Neuronal stem cell (in vitro differentiated cells): Measurements from ENCODE around the gene EFS.
A peak's percentile ranks its signal among the peaks of the same experiment; 100 is the strongest.

Experiments used
- DNase-seq: peaks from one replicate; pipeline ENCODE4 v3.0.0-alpha.2; 2013; ENCODE audit warnings: low spot score
- H2AFZ ChIP-seq: one replicate; pipeline ENCODE4 v1.6.1; 2013; ENCODE audit warnings: mild to moderate bottlenecking, low read length, inconsistent platforms
- H2AK5ac ChIP-seq: 2 replicates; pipeline ENCODE4 v1.6.1; 2013; ENCODE audit warnings: low read depth, mild to moderate bottlenecking, inconsistent platforms, low read length, moderate library complexity, mixed read lengths
- H2BK120ac ChIP-seq: 2 replicates; pipeline ENCODE4 v1.6.1; 2013; ENCODE audit warnings: low read depth, mild to moderate bottlenecking, inconsistent platforms, low read length, moderate library complexity, mixed read lengths
- H2BK12ac ChIP-seq: one replicate; pipeline ENCODE4 v1.6.1; 2013; ENCODE audit warnings: low read length, inconsistent platforms
- H2BK15ac ChIP-seq: 2 replicates; pipeline ENCODE4 v1.6.1; 2013; ENCODE audit warnings: mild to moderate bottlenecking, low read length, inconsistent platforms, mixed read lengths
- H2BK5ac ChIP-seq: one replicate; pipeline ENCODE4 v1.6.1; 2013; ENCODE audit warnings: inconsistent platforms, mild to moderate bottlenecking, low read length, moderate library complexity
- H3K14ac ChIP-seq: one replicate; pipeline ENCODE4 v1.6.1; 2013; ENCODE audit warnings: low read length, inconsistent platforms
- H3K18ac ChIP-seq: 2 replicates; pipeline ENCODE4 v1.6.1; 2013; ENCODE audit warnings: low read length, inconsistent platforms
- H3K23ac ChIP-seq: 2 replicates; pipeline ENCODE4 v1.6.1; 2013; ENCODE audit warnings: low read depth, mild to moderate bottlenecking, mixed read lengths, low read length, inconsistent platforms; ENCODE audit not compliant: poor library complexity
- H3K27ac ChIP-seq: replicated peaks from 3 replicates; pipeline ENCODE4 v1.5.1; 2013; ENCODE audit warnings: low read length, inconsistent platforms
- H3K27me3 ChIP-seq, 3 experiments: 2 replicates each; pipeline ENCODE4 v1.6.1; 2013; ENCODE audit warnings: low read length in 3 of 3, mild to moderate bottlenecking in 2 of 3, inconsistent platforms in 1 of 3, low read depth in 1 of 3, mixed read lengths in 1 of 3, moderate library complexity in 1 of 3; ENCODE audit not compliant: control insufficient read depth in 3 of 3, insufficient read depth in 3 of 3
- H3K36me3 ChIP-seq, 2 donors: replicated peaks in 1 of 2; 2 replicates each; pipeline ENCODE4 v1.6.1; 2013; ENCODE audit warnings: low read length in 2 of 2; ENCODE audit not compliant: control insufficient read depth in 2 of 2, insufficient read depth in 2 of 2
- H3K4ac ChIP-seq: 2 replicates; pipeline ENCODE4 v1.6.1; 2013; ENCODE audit warnings: inconsistent platforms, mild to moderate bottlenecking, low read length, moderate library complexity
- H3K4me1 ChIP-seq, 2 donors: 1 replicate in 1 of 2; 2 replicates in 1 of 2; pipeline ENCODE4 v1.6.1; 2013; ENCODE audit warnings: low read length in 2 of 2, low read depth in 1 of 2; ENCODE audit not compliant: control insufficient read depth in 2 of 2, insufficient read depth in 1 of 2
- H3K4me2 ChIP-seq: one replicate; pipeline ENCODE4 v1.6.1; 2013; ENCODE audit warnings: mild to moderate bottlenecking, low read length, inconsistent platforms; ENCODE audit not compliant: insufficient read depth, poor library complexity, severe bottlenecking
- H3K4me3 ChIP-seq, 2 donors: 2 replicates each; pipeline ENCODE4 v1.5.1; 2013; ENCODE audit warnings: low read length in 2 of 2, mild to moderate bottlenecking in 2 of 2, inconsistent platforms in 1 of 2, moderate library complexity in 1 of 2
- H3K79me1 ChIP-seq: one replicate; pipeline ENCODE4 v1.6.1; 2013; ENCODE audit warnings: low read depth, mild to moderate bottlenecking, inconsistent platforms, low read length, moderate library complexity
- H3K9ac ChIP-seq: one replicate; pipeline ENCODE4 v1.6.1; 2013; ENCODE audit warnings: mild to moderate bottlenecking, low read depth, low read length, inconsistent platforms; ENCODE audit not compliant: poor library complexity
- H3K9me3 ChIP-seq, 2 donors: replicated peaks in 1 of 2; 2 replicates each; pipeline versions ENCODE3 to v1.6.1; 2013; ENCODE audit warnings: low read length in 2 of 2, mild to moderate bottlenecking in 2 of 2, inconsistent platforms in 1 of 2, low read depth in 1 of 2, mixed read lengths in 1 of 2, moderate library complexity in 1 of 2; ENCODE audit not compliant: control insufficient read depth in 2 of 2, insufficient read depth in 1 of 2
- H4K8ac ChIP-seq: one replicate; pipeline ENCODE4 v1.6.1; 2013; ENCODE audit warnings: low read depth, mild to moderate bottlenecking, inconsistent platforms, low read length, moderate library complexity
- H4K91ac ChIP-seq: one replicate; pipeline ENCODE4 v1.6.1; 2013; ENCODE audit warnings: low read length, low read depth, mild to moderate bottlenecking, inconsistent platforms; ENCODE audit not compliant: poor library complexity
- WGBS, 2 donors: extraction: QIAGEN DNeasy Blood & Tissue Kit; methylation state at CpG; one replicate each; pipeline ENCODE4 v1.1.7; 2013; ENCODE audit warnings: missing lambda C conversion rate in 2 of 2, mixed read lengths in 1 of 2; ENCODE audit not compliant: insufficient read length in 2 of 2, insufficient replicate concordance in 1 of 2; ENCODE audit errors: extremely low coverage in 2 of 2; 5-methylcytosine and 5-hydroxymethylcytosine counted together

EFS gene

GRCh38 chr14:23399136-23399535, 34.2 kb upstream of the EFS start:
- no CpG with 5 or more reads among the region's 3 CpGs for WGBS, 2 donors
- H3K23ac ChIP-seq = no peak overlapping the region

GRCh38 chr14:23398348-23398747, 33.4 kb upstream of the EFS start:
- no peak overlapping the region for H2BK12ac ChIP-seq
- no peaks in the 10 kb centered on the region for H3K79me1 ChIP-seq
- no peak overlapping the region for H2BK15ac ChIP-seq
- no peak overlapping the region for H3K9ac ChIP-seq
- H3K27ac ChIP-seq = no peak overlapping the region
- H2BK5ac ChIP-seq = no peak overlapping the region
- no peak overlapping the region for H4K8ac ChIP-seq
- no peak overlapping the region for H3K14ac ChIP-seq
- H3K9me3 ChIP-seq = no peaks in the 10 kb centered on the region
- H3K4me1 ChIP-seq = peaks cover 0 to 3% of the 10 kb centered on the region in 2 donors
- H2AK5ac ChIP-seq = peak overlapping the region; percentile 74
- H3K4me2 ChIP-seq = no peak overlapping the region
- H3K4me3 ChIP-seq = no peak overlapping the region
- no peak overlapping the region for H3K18ac ChIP-seq
- no peak overlapping the region for H2AFZ ChIP-seq
- no peak overlapping the region for H3K4ac ChIP-seq
- H4K91ac ChIP-seq = peak overlapping the region; percentile 25
- DNase-seq = no peak
- peak overlapping the region; percentile 64 for H2BK120ac ChIP-seq
- no peak overlapping the region for H3K23ac ChIP-seq
- no peaks in the 10 kb centered on the region for H3K36me3 ChIP-seq
- peaks cover 0 to 25% (median 0%) of the 10 kb centered on the region in 3 experiments for H3K27me3 ChIP-seq
- WGBS, 2 donors = no CpG with 5 or more reads among the region's 4 CpGs

More at GRCh38 chr14:23399136-23399535, 34.2 kb upstream of the EFS start:
- Histone ChIP-seq H3K4me2 (no peak overlapping the region), H2BK5ac (no peak overlapping the region), H3K14ac (no peak overlapping the region), H3K9ac (no peak overlapping the region), H3K4me3 (no peak overlapping the region), H3K4me1 (peaks cover 0 to 3% of the 10 kb centered on the region in 2 donors), H2AFZ (no peak overlapping the region), H3K79me1 (no peaks in the 10 kb centered on the region), H3K4ac (no peak overlapping the region), H3K9me3 (no peaks in the 10 kb centered on the region), H3K27ac (no peak overlapping the region), H3K18ac (peak overlapping the region; percentile 67), H2BK15ac (no peak overlapping the region), H2BK120ac (peak overlapping the region; percentile 64), H3K27me3 (peaks cover 0 to 32% (median 0%) of the 10 kb centered on the region in 3 experiments), H2BK12ac (no peak overlapping the region), H4K91ac (no peak overlapping the region), H2AK5ac (peak overlapping the region; percentile 74), H4K8ac (no peak overlapping the region), H3K36me3 (no peaks in the 10 kb centered on the region)
- no peak for DNase-seq

- no peak overlapping the region for H3K27ac ChIP-seq
- no peak overlapping the region for H4K91ac ChIP-seq
- H3K4ac ChIP-seq = no peak overlapping the region
- no peak overlapping the region for H3K18ac ChIP-seq
- no peak overlapping the region for H2AK5ac ChIP-seq
- H3K36me3 ChIP-seq = no peaks in the 10 kb centered on the region
- no peak overlapping the region for H3K4me2 ChIP-seq
- H3K4me3 ChIP-seq = no peak overlapping the region
- peaks cover 0 to 3% of the 10 kb centered on the region in 2 donors for H3K4me1 ChIP-seq
- no peak for DNase-seq
- H3K9me3 ChIP-seq = no peaks in the 10 kb centered on the region
- no peak overlapping the region for H4K8ac ChIP-seq
- H2BK5ac ChIP-seq = no peak overlapping the region
- WGBS, 2 donors = no CpG with 5 or more reads among the region's 10 CpGs
- no peak overlapping the region for H2AFZ ChIP-seq
- H2BK12ac ChIP-seq = no peak overlapping the region
- no peak overlapping the region for H2BK120ac ChIP-seq
- H3K79me1 ChIP-seq = no peaks in the 10 kb centered on the region
- no peak overlapping the region for H3K9ac ChIP-seq
- no peak overlapping the region for H3K14ac ChIP-seq
- peaks cover 0 to 18% (median 0%) of the 10 kb centered on the region in 3 experiments for H3K27me3 ChIP-seq
- H2BK15ac ChIP-seq = no peak overlapping the region
- no peak overlapping the region for H3K23ac ChIP-seq
These were observed 31.9 kb upstream of the EFS start for GRCh38 chr14:23396781-23397407.

GRCh38 chr14:23396126-23396525, 31.2 kb upstream of the EFS start:
- Histone ChIP-seq H2BK120ac (no peak overlapping the region), H3K27ac (no peak overlapping the region), H3K27me3 (peaks cover 0 to 24% (median 0%) of the 10 kb centered on the region in 3 experiments), H3K4me2 (no peak overlapping the region), H3K36me3 (no peaks in the 10 kb centered on the region), H2BK15ac (no peak overlapping the region), H3K14ac (no peak overlapping the region), H3K9ac (peak overlapping the region; percentile 26), H3K9me3 (no peaks in the 10 kb centered on the region), H2AK5ac (no peak overlapping the region), H4K91ac (no peak overlapping the region), H3K4me1 (peaks cover 0 to 3% of the 10 kb centered on the region in 2 donors), H3K18ac (no peak overlapping the region), H3K79me1 (no peaks in the 10 kb centered on the region), H2BK5ac (no peak overlapping the region), H2AFZ (no peak overlapping the region), H3K4me3 (no peak overlapping the region), H2BK12ac (no peak overlapping the region), H4K8ac (no peak overlapping the region), H3K4ac (no peak overlapping the region), H3K23ac (no peak overlapping the region)
- no peak for DNase-seq
- WGBS, 2 donors = no CpG with 5 or more reads among the region's 10 CpGs
